HEK293T (cell line): ENCODE measurements around the gene KBTBD7.

Experiments used
- BHLHE40 ChIP-seq: fragments of 450-650 bp; IDR thresholded peaks from 2 replicates; pipeline ENCODE4 v1.6.1; 2016; ENCODE audit warnings: mild to moderate bottlenecking, moderate library complexity, borderline replicate concordance
- ELF4 ChIP-seq: fragments of 450-650 bp; IDR thresholded peaks from 2 replicates; pipeline ENCODE4 v1.6.1; 2017; ENCODE audit warnings: antibody characterized with exemption
- FOXA1 ChIP-seq: fragments of 450-650 bp; IDR thresholded peaks from 2 replicates; pipeline ENCODE4 v1.6.1; 2016; ENCODE audit warnings: mild to moderate bottlenecking
- FOXK2 ChIP-seq: fragments of 450-650 bp; IDR thresholded peaks from 2 replicates; pipeline ENCODE4 v1.6.1; 2016; ENCODE audit warnings: mild to moderate bottlenecking
- FOXM1 ChIP-seq: fragments of 450-650 bp; IDR thresholded peaks from 2 replicates; pipeline ENCODE4 v1.6.1; 2017; ENCODE audit warnings: mild to moderate bottlenecking, borderline replicate concordance
- PKNOX1 ChIP-seq: fragments of 450-650 bp; IDR thresholded peaks from 2 replicates; pipeline ENCODE4 v1.6.1; 2016
- SUZ12 ChIP-seq: fragments of 450-650 bp; IDR thresholded peaks from 2 replicates; pipeline ENCODE4 v1.6.1; 2016; ENCODE audit warnings: mild to moderate bottlenecking

DNA sequence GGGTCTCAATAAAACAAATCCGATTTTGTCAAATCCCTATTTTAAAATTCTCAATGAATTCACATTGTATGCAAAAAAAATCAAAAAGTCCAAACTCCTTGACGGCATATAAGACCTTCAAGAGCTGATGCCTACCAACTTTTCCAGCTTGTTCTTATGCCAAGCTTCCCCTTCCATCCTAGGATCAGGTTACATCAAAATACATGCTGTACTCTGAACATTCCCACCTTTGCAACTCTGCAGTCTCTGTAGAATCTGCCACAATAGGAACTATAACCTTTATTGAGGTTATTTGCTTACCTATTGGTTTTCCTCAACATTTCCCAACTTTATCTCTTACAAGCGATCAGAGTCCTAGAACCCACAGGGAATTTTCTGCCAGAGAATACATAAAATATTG lies 7.9 kb downstream of the KBTBD7 start:
- no peak for TF ChIP-seq ELF4
- TF ChIP-seq FOXM1 = no peak
- no peak for TF ChIP-seq BHLHE40
- no peak for TF ChIP-seq FOXK2
- TF ChIP-seq SUZ12 = no peak
- no peak for TF ChIP-seq FOXA1
- no peak for TF ChIP-seq PKNOX1
